Measurements from ENCODE around the gene HOXD10.

HOXD10 gene

GRCh38 chr2:176094349-176094748, 22.2 kb upstream of the HOXD10 start:
- TF ChIP-seq CTCF (conservative IDR thresholded peaks at IDR 0.05), result no peak
- TF ChIP-seq ZFX (IDR thresholded peaks at IDR 0.05), result no peak
- H3K27ac ChIP-seq, result no peak overlapping the region

- TF ChIP-seq ZFX (IDR thresholded peaks at IDR 0.05), result no peak
- no peak for TF ChIP-seq CTCF (conservative IDR thresholded peaks at IDR 0.05)
- no peak overlapping the region for H3K27ac ChIP-seq
These were observed 21.2 kb upstream of the HOXD10 start for GRCh38 chr2:176095421-176095820.

- TF ChIP-seq ZFX (IDR thresholded peaks at IDR 0.05) (no peak), CTCF (conservative IDR thresholded peaks at IDR 0.05) (no peak)
- H3K27ac ChIP-seq, result no peak overlapping the region
These were observed 20.2 kb upstream of the HOXD10 start for GRCh38 chr2:176096243-176096985.

GRCh38 chr2:176096986-176097819, 19.4 kb upstream of the HOXD10 start:
- peak; percentile 90 for TF ChIP-seq CTCF (conservative IDR thresholded peaks at IDR 0.05)
- TF ChIP-seq ZFX (IDR thresholded peaks at IDR 0.05), result no peak
- H3K27ac ChIP-seq, result peak overlapping the region; percentile 30; the same call in 1 of the 2 replicates

GRCh38 chr2:176097820-176098365, 18.7 kb upstream of the HOXD10 start:
- peak overlapping the region; percentile 30; the same call in 1 of the 2 replicates for H3K27ac ChIP-seq
- TF ChIP-seq CTCF (conservative IDR thresholded peaks at IDR 0.05) (peak; percentile 37), ZFX (IDR thresholded peaks at IDR 0.05) (no peak)

GRCh38 chr2:176098366-176099158, 18.0 kb upstream of the HOXD10 start:
- TF ChIP-seq ZFX (IDR thresholded peaks at IDR 0.05) (no peak), CTCF (conservative IDR thresholded peaks at IDR 0.05) (no peak)
- no peak overlapping the region for H3K27ac ChIP-seq
